HepG2 (cell line): Measurements from ENCODE around the gene DEDD2. TPM values are rescaled to one million over a fixed set of nuclear protein-coding genes. Genes with fewer than 3 reads are reported as not detected.

Source experiments
- AKAP8 ChIP-seq: sonication (generic); formaldehyde crosslinking; IDR thresholded peaks from 2 replicates; pipeline ENCODE4 v1.5.1; 2020; ENCODE audit warnings: mild to moderate bottlenecking, missing genetic modification reagents
- ARID2 ChIP-seq: sonication (generic); formaldehyde crosslinking; IDR thresholded peaks from 2 replicates; pipeline ENCODE4 v1.8.1; 2022; ENCODE audit warnings: mild to moderate bottlenecking, missing genetic modification reagents, borderline replicate concordance
- ERF ChIP-seq: IDR thresholded peaks from 2 replicates; pipeline ENCODE4 v1.6.1; 2018; ENCODE audit warnings: missing biosample characterization, missing genetic modification reagents
- FOXA3 ChIP-seq: IDR thresholded peaks from 2 replicates; pipeline ENCODE4 v1.6.1; 2016; ENCODE audit warnings: missing genetic modification reagents, missing compliant biosample characterization
- GZF1 ChIP-seq: sonication (generic); formaldehyde crosslinking; IDR thresholded peaks from 2 replicates; pipeline ENCODE4 v1.5.1; 2020; ENCODE audit warnings: mild to moderate bottlenecking, missing genetic modification reagents
- KAT8 ChIP-seq: IDR thresholded peaks from 2 replicates; pipeline ENCODE4 v1.6.1; 2016; ENCODE audit warnings: missing genetic modification reagents, missing compliant biosample characterization
- NR3C1 ChIP-seq: sonication (generic); formaldehyde crosslinking; IDR thresholded peaks from 2 replicates; pipeline ENCODE4 v1.4.0; 2020; ENCODE audit warnings: missing genetic modification reagents
- PHF21A ChIP-seq: sonication (generic); formaldehyde crosslinking; IDR thresholded peaks from 2 replicates; pipeline ENCODE4 v1.5.0; 2020; ENCODE audit warnings: mild to moderate bottlenecking, missing genetic modification reagents
- PTBP1 ChIP-seq: fragments of 200-400 bp; formaldehyde crosslinking; IDR thresholded peaks from 2 replicates; pipeline ENCODE4 v1.6.1; 2018; ENCODE audit warnings: low read length, low read depth; ENCODE audit not compliant: poor library complexity, severe bottlenecking
- RAD21 ChIP-seq: fragments of 450-650 bp; formaldehyde crosslinking; IDR thresholded peaks from 2 replicates; pipeline ENCODE4 v1.5.0; 2020; ENCODE audit warnings: mild to moderate bottlenecking
- SIX4 ChIP-seq: sonication (generic); formaldehyde crosslinking; IDR thresholded peaks from 2 replicates; pipeline ENCODE4 v1.4.0; 2020; ENCODE audit warnings: missing genetic modification reagents
- TBX2 ChIP-seq: sonication (generic); formaldehyde crosslinking; IDR thresholded peaks from 2 replicates; pipeline ENCODE4 v1.5.0; 2020; ENCODE audit warnings: missing genetic modification reagents, mild to moderate bottlenecking, borderline replicate concordance
- TOPORS ChIP-seq: sonication (generic); formaldehyde crosslinking; IDR thresholded peaks from 2 replicates; pipeline ENCODE4 v1.8.0; 2023; ENCODE audit warnings: mild to moderate bottlenecking, missing genetic modification reagents
- ZMYM2 ChIP-seq: sonication (generic); formaldehyde crosslinking; IDR thresholded peaks from 2 replicates; pipeline ENCODE4 v1.8.0; 2022; ENCODE audit warnings: mild to moderate bottlenecking, missing genetic modification reagents
- ZNF17 ChIP-seq: sonication (generic); formaldehyde crosslinking; IDR thresholded peaks from 2 replicates; pipeline ENCODE4 v1.5.0; 2020; ENCODE audit warnings: mild to moderate bottlenecking, missing genetic modification reagents
- ZNF607 ChIP-seq: sonication (generic); formaldehyde crosslinking; IDR thresholded peaks from 2 replicates; pipeline ENCODE4 v1.5.1; 2020; ENCODE audit warnings: missing genetic modification reagents, mild to moderate bottlenecking, borderline replicate concordance
- polyA plus RNA-seq, 8 experiments: library from polyadenylated mRNA; depleted of rRNA in 3 of 8; stranded (reverse) in 7 of 8; unstranded in 1 of 8; fragments of >200 nt; fragmentation: Illumina TruSeq in 4 of 8; extraction: Trizol in 4 of 8; gene quantifications; 2 replicates each; pipeline versions ENCODE4 v1.2.1 to v1.2.3, GENCODE V29; 2011 to 2016; ENCODE audit warnings: low read depth in 4 of 8, missing spikeins in 1 of 8, mixed read lengths in 1 of 8; ENCODE audit not compliant: insufficient read depth in 1 of 8
- total RNA-seq, 5 experiments: library from RNA; depleted of rRNA; stranded (reverse); fragments of >200 nt; fragmentation: Illumina TruSeq; extraction: Trizol; gene quantifications; 2 replicates each; pipeline ENCODE4 v1.2.3, GENCODE V29; 2016; ENCODE audit warnings: low read depth in 1 of 5
- TF ChIP-seq, protein P1 (sequence below): sonication (generic); formaldehyde crosslinking; IDR thresholded peaks from 2 replicates; pipeline ENCODE4 v1.4.0; 2020; ENCODE audit warnings: missing genetic modification reagents, borderline replicate concordance
- TF ChIP-seq, protein P2 (sequence below): sonication (generic); formaldehyde crosslinking; IDR thresholded peaks from 2 replicates; pipeline ENCODE4 v1.8.0; 2022; ENCODE audit warnings: mild to moderate bottlenecking, missing genetic modification reagents, moderate library complexity
- TF ChIP-seq, protein P3 (sequence below): IDR thresholded peaks from 2 replicates; pipeline ENCODE4 v1.6.1; 2016; ENCODE audit warnings: low read depth, borderline replicate concordance
- TF ChIP-seq, protein P4 (sequence below): sonication (generic); formaldehyde crosslinking; IDR thresholded peaks from 2 replicates; pipeline ENCODE4 v1.4.0; 2020; ENCODE audit warnings: missing genetic modification reagents, borderline replicate concordance

Gene DEDD2
- total and polyA plus RNA-seq, 2 of the 13 experiments (the other 11 are each of a cell fraction or from before 2014, with no cell fraction given) = 19.2 to 24.7 TPM

DNA sequence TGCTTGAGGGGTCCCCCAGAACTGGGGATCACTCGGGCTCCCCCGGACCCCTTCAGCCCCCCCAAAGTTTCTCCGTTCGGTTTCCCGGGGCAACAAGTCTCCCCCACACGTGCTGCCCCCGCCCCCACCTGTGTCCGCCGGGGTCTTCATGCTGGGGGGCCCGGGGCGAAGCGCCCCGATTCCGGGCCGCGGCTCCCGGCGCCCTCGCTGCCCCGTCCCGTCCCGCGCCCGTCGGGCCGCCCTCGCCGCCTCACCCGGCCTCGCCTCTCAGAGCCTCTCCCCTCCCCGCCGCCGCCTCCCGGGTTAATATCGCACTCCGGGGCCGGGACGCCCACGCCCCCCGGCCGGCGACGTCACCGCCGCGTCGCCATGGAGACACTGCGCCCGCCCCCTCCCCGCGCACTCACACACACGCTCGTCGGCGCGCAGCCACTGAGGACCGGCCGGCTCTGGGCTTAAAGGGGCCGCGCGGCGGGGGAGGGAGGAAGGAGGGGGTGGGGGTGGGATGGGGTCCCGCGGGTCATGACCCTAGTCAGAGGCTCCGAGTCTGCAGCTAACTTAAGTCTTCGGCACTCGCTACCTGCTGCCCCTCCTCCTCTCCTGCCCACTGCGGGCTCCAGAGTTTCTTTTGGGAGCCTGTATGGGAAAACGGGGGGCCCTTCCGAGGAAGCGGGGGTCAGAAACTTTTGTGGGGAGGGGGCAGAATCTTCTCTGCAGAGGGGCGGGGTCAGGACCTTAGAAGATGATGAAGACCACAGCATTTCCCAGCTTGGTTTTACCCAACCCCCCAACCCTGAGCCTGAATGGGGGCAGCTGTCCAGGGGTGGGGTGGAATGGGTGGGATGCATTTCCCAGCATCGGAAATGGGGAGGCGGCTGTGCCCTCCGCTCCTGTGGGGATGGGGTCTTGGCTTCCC lies 37.6 kb upstream of the DEDD2 start, which contains the start of gene ERF (continued):
- TF ChIP-seq TBX2 (CRISPR knock-in tag) (no peak), NR3C1 (CRISPR knock-in tag) (no peak), ERF (CRISPR knock-in tag) (0 out of 2 replicates have a peak, but pooled peaks have one; percentile 19), TOPORS (0 out of 2 replicates have a peak, but pooled peaks have one; percentile 11), ZNF607 (CRISPR knock-in tag) (peak; percentile 58; the same call in 1 of the 2 replicates), RAD21 (CRISPR knock-in tag) (peak; percentile 35; the same call in 1 of the 2 replicates), SIX4 (no peak), AKAP8 (CRISPR knock-in tag) (0 out of 2 replicates have a peak, but pooled peaks have one; percentile 11), GZF1 (CRISPR knock-in tag) (no peak), PHF21A (CRISPR knock-in tag) (no peak), PTBP1 (no peak), KAT8 (no peak), ARID2 (no peak), ZNF17 (CRISPR knock-in tag) (no peak), ZMYM2 (CRISPR knock-in tag) (no peak), FOXA3 (CRISPR knock-in tag) (no peak)
- TF ChIP-seq, protein P1, sequence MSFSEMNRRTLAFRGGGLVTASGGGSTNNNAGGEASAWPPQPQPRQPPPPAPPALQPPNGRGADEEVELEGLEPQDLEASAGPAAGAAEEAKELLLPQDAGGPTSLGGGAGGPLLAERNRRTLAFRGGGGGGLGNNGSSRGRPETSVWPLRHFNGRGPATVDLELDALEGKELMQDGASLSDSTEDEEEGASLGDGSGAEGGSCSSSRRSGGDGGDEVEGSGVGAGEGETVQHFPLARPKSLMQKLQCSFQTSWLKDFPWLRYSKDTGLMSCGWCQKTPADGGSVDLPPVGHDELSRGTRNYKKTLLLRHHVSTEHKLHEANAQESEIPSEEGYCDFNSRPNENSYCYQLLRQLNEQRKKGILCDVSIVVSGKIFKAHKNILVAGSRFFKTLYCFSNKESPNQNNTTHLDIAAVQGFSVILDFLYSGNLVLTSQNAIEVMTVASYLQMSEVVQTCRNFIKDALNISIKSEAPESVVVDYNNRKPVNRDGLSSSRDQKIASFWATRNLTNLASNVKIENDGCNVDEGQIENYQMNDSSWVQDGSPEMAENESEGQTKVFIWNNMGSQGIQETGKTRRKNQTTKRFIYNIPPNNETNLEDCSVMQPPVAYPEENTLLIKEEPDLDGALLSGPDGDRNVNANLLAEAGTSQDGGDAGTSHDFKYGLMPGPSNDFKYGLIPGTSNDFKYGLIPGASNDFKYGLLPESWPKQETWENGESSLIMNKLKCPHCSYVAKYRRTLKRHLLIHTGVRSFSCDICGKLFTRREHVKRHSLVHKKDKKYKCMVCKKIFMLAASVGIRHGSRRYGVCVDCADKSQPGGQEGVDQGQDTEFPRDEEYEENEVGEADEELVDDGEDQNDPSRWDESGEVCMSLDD (CRISPR knock-in tag) = 0 out of 2 replicates have a peak, but pooled peaks have one; percentile 49
- TF ChIP-seq, protein P2, sequence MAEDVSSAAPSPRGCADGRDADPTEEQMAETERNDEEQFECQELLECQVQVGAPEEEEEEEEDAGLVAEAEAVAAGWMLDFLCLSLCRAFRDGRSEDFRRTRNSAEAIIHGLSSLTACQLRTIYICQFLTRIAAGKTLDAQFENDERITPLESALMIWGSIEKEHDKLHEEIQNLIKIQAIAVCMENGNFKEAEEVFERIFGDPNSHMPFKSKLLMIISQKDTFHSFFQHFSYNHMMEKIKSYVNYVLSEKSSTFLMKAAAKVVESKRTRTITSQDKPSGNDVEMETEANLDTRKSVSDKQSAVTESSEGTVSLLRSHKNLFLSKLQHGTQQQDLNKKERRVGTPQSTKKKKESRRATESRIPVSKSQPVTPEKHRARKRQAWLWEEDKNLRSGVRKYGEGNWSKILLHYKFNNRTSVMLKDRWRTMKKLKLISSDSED (CRISPR knock-in tag) = no peak
- TF ChIP-seq, protein P3, sequence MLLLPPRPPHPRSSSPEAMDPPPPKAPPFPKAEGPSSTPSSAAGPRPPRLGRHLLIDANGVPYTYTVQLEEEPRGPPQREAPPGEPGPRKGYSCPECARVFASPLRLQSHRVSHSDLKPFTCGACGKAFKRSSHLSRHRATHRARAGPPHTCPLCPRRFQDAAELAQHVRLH = no peak
- TF ChIP-seq, protein P4, sequence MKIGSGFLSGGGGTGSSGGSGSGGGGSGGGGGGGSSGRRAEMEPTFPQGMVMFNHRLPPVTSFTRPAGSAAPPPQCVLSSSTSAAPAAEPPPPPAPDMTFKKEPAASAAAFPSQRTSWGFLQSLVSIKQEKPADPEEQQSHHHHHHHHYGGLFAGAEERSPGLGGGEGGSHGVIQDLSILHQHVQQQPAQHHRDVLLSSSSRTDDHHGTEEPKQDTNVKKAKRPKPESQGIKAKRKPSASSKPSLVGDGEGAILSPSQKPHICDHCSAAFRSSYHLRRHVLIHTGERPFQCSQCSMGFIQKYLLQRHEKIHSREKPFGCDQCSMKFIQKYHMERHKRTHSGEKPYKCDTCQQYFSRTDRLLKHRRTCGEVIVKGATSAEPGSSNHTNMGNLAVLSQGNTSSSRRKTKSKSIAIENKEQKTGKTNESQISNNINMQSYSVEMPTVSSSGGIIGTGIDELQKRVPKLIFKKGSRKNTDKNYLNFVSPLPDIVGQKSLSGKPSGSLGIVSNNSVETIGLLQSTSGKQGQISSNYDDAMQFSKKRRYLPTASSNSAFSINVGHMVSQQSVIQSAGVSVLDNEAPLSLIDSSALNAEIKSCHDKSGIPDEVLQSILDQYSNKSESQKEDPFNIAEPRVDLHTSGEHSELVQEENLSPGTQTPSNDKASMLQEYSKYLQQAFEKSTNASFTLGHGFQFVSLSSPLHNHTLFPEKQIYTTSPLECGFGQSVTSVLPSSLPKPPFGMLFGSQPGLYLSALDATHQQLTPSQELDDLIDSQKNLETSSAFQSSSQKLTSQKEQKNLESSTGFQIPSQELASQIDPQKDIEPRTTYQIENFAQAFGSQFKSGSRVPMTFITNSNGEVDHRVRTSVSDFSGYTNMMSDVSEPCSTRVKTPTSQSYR (CRISPR knock-in tag) = 0 out of 2 replicates have a peak, but pooled peaks have one; percentile 26
